Occipital lobe (tissue), 2 donors: ENCODE measurements around the gene CCNY. TPM values are rescaled to one million over a fixed set of nuclear protein-coding genes. Genes with fewer than 3 reads are reported as not detected.
"Not testable (repeated sequence)": the region's sequence is repeated elsewhere in the genome, so short reads cannot be mapped to it uniquely, and the experiment has no call there.

Source experiments
- DNase-seq: peaks from one replicate; lab custom pipeline; 2025; lab: John Stamatoyannopoulos, UW
- total RNA-seq: library from RNA; depleted of rRNA; stranded (reverse); fragments of >200 nt; gene quantifications from one replicate; pipeline ENCODE4 v1.2.3, GENCODE V29; 2014

Gene CCNY
- total RNA-seq, 1 donor from 2014 or later: 49.9 TPM

- DNase-seq: no peak
Observed at GRCh38 chr10:35511647-35512046, 175.3 kb downstream of the CCNY start.

DNA sequence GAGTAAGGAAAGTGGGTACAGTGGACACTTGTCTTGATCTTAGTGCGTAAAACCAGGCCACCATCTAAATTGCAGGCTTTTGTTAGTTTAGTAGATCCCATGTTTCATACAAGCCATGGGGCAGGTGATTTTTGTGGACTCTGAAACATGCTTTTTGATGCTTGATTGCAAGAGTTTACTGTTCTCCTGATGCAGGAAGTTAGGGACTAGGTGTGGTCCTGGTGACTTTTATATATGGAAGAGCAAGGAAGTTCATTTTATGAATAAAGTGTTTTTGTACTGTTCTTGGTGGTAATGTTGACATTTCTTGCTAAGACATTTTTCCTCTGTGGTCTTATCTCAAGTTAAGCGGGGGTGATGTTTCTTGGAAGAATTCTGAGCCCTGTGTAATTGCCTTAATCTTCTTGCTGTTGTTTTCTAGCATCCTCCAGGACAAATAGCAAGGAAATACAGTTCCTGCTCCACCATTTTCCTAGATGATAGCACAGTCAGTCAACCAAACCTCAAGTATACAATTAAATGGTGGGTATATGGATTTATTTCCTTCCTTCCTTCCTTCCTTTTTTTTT lies 179.9 kb downstream of the CCNY start:
- DNase-seq: no peak

DNA sequence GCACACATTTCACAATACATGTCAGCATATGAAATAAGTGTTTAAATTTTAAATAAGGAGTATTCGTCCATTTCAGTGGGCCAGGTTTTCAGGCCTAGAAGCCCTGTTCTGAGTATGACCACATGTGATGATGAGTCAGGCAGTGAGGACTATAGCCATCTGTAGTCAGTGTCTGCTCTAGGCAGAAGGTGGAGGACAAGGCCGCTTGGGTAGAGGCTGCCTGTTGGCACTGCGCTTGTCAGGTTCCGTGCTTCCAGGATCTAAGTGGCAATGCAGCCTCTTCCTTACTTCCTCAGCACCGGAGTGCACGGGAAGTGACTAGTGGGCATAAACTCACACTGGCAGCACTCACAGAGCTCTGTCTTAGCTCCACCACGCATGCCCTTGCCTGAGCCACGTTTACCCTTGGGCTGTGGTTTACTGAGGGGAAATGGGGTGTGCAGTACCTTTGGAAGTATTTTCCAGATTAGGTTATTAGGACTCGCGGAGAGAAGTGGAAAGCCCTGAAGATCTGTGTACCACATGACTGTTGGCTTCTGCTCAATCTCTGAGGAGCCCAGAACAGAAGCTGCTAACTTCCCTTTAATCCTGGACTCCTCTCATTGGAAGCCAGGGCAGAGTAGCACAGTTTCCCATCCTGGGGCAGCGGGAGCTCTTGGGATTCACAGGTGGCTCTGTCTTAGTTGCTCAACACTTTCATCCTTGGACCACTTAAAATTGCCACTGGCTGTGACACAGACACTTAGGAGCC lies 181.3 kb downstream of the CCNY start:
- DNase-seq: no peak

GRCh38 chr10:35518187-35518586 lies 181.9 kb downstream of the CCNY start:
- not testable (repeated sequence) for DNase-seq

DNA sequence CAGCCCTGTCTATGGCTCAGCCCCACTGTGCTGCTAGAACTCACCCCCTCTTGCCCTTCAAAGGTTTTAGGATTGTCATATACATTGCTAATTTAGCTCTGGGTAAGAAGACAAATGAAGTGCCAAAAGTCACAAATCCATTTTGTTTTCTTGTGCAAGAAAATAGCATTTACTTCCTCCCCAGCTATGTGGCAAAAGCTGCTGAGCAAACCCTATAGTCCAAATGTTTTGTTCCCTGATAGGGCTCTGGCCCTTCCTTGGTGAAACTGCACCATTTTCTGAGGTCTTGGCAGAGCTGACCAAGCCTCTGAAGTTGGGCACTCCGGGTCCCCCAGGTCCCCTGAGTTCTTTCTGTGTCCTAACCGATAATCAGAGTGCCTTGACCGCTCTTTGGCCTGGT lies 184.7 kb downstream of the CCNY start:
- no peak for DNase-seq

GRCh38 chr10:35523670-35524225 lies 187.4 kb downstream of the CCNY start:
- DNase-seq: no peak

GRCh38 chr10:35526746-35527145 lies 190.4 kb downstream of the CCNY start:
- no peak for DNase-seq

- DNase-seq: no peak
Observed at GRCh38 chr10:35532141-35532540, 195.8 kb downstream of the CCNY start.

GRCh38 chr10:35533565-35533964 lies 197.3 kb downstream of the CCNY start:
- no peak for DNase-seq

DNA sequence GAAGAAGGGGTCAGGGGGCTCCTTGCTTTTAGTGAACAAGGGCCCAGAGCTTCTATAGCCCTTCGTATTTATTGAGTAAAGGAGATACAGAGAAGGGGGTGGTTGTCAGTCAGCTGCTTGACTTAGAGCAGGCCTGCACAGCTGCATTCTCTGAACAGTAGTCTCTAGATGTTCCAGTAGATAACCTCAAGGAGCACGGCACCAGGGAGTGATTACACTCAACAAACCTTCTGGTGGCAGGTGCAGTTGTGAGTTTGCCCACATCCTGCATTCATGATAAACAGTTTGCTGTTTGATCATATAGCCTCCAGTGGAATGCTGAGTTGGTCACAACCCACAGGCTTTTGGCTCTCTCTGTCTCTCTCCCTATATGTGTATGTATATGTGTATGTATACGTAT lies 198.8 kb downstream of the CCNY start:
- no peak for DNase-seq

DNA sequence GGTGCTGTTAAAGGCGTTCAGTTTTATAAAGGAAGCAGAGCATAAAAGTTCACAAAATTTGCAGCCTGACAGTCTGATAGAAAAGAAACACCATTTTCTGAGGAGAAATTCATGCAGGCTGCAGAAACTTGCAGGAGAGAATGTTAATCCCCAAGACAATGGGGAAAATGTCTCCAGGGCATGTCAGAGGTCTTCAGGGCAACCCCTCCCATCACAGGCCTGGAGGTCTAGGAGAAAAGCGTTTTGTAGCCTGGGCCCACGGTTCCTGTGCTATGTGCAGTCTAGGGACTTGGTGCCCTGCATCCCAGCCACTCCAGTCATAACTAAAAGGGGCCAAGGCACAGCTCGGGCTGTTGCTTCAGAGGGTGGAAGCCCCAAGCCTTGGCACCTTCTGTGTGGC lies 200.5 kb downstream of the CCNY start:
- no peak for DNase-seq

- not testable (repeated sequence) for DNase-seq
Observed at GRCh38 chr10:35537925-35538324, 201.6 kb downstream of the CCNY start.

- DNase-seq: no peak
Observed at GRCh38 chr10:35540296-35541164, 204.2 kb downstream of the CCNY start.

- no peak for DNase-seq
Observed at GRCh38 chr10:35541720-35542119, 205.4 kb downstream of the CCNY start.

GRCh38 chr10:35542303-35542702 lies 206.0 kb downstream of the CCNY start:
- DNase-seq: no peak

DNA sequence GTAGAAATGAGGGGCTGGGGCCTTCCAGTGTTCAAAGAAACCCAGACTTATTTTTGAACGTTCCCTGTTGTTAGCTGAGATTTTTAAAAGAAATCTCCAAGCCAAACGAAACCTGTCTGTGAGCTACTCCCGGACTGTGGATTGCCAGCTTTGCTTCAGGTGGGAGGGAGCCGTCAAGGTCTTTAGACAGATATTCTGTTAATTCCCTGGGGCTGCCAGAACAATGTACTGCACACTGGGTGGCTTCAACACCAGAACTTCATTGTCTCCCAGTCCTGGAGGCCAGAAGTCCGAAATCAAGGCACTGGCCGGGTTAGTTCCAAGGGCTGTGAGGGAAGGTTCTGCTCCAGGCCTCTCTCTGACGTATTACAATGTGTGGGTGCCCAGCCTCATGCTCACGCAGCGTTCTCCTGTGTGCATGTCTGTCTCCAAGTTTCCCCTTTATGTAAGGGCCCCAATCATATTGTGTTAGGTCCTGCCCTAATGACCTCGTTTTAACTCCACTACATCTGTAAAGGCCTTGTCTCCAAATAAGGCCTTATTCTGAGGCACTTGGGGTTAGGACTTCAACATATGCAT lies 208.9 kb downstream of the CCNY start:
- no peak for DNase-seq

- DNase-seq: no peak
Observed at GRCh38 chr10:35545878-35546590, 209.7 kb downstream of the CCNY start.

GRCh38 chr10:35546824-35547225 lies 210.5 kb downstream of the CCNY start:
- no peak for DNase-seq

GRCh38 chr10:35552650-35553342 lies 216.5 kb downstream of the CCNY start:
- DNase-seq: no peak

DNA sequence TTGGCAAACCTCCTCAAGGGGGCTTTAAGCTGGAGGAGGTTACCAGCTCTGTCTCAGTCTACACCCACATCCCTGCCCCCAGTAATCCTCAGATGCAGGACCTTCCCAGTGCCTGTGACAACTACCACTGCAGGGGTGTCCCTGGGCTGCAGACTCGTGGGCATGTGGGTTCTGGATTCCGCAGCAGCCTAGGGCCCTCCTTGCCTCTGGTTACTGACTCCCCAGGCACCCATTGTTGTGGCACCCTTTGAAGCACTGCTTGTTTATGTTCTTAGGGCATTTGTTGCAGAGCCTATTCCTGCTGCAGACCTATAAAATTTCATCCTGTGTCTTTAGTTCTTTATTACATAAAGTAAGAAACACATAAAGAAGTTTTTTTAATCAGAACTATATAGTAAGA lies 217.7 kb downstream of the CCNY start:
- DNase-seq: no peak
